GM12891 (cell line): ENCODE measurements around the gene POLR1B.

Experiments used
- POLR2A ChIP-seq: IDR thresholded peaks from 2 replicates; pipeline ENCODE4 v1.6.1; 2011; ENCODE audit warnings: low read depth, low read length, control low read depth
- POLR2AphosphoS5 ChIP-seq: IDR thresholded peaks from 2 replicates; pipeline ENCODE4 v1.6.1; 2011; ENCODE audit warnings: low read depth, low read length, control low read depth

DNA sequence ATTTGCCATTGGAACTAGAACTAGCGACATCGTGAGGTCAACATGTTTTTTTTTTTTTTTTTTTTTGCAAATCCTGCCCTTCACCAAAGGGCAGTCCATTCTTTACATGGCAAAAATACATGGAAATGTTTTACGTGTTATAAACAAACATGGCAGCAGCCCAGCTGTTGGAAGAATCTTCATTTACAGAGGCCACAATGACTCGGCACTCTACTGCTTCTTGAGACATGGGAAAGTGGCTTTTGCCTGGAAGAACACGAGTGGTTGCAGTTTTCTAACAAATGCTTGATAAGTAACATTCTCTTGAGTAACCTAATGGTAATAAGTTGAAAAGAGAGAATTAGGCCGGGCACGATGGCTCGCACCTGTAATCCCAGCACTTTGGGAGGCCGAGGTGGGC lies 22.8 kb upstream of the POLR1B start:
- TF ChIP-seq POLR2A (no peak), POLR2AphosphoS5 (no peak)
